Head of caudate nucleus (tissue), 42 donors: ENCODE measurements around the gene APOM.

Experiments used
- DNase-seq, 42 donors: peaks; one replicate each; pipeline versions ENCODE4 v3.0.0 to v3.0.0-alpha.2; 2020 to 2021; ENCODE audit warnings: mixed read lengths in 7 of 42
- intact Hi-C: fragments of 100-400 bp; cut with DNase I; formaldehyde crosslinking; loops from one replicate; pipeline ENCODE4 v1.15.0; 2022

Gene APOM

GRCh38 chr6:31651602-31652191 is 4.0 kb upstream of the APOM start:
- intact Hi-C loops = loop anchor here (1.0 kb wide), 2 partner anchors 9 to 14 kb away; partner anchors contain the start of gene C6orf47
- peak in 1 of 42 donors; percentile 67 for DNase-seq

- DNase-seq = peak in 41 of 42 donors; percentile 71 to 94 (median 87)
- intact Hi-C loops = loop anchor here (1.0 kb wide), 2 partner anchors 7 to 12 kb away; partner anchors contain the start of gene C6orf47
Measured at GRCh38 chr6:31652925-31653724, 2.6 kb upstream of the APOM start.

- intact Hi-C loops = no loop called here
- no peak for DNase-seq
Measured at GRCh38 chr6:31654574-31655348, 933 bp upstream of the APOM start.

- intact Hi-C loops = no loop called here
- DNase-seq = no peak
Measured at GRCh38 chr6:31657406-31658157, 1.9 kb downstream of the APOM start.

GRCh38 chr6:31658158-31658688 is 2.5 kb downstream of the APOM start:
- no peak for DNase-seq
- intact Hi-C loops = no loop called here

- intact Hi-C loops = no loop called here
- DNase-seq = no peak
Measured at GRCh38 chr6:31658983-31659648, 3.4 kb downstream of the APOM start.

- peak in 5 of 42 donors; percentile 12 to 50 (median 17) for DNase-seq
- intact Hi-C loops = loop anchor here (1.0 kb wide), 1 partner anchor 8 kb away; the partner anchor contains the start of gene BAG6
Measured at GRCh38 chr6:31659649-31660380, 4.1 kb downstream of the APOM start.

- intact Hi-C loops = loop anchor here (1.0 kb wide), 1 partner anchor 8 kb away; the partner anchor contains the start of gene BAG6
Measured at GRCh38 chr6:31660381-31661261, 4.9 kb downstream of the APOM start, which contains the start of gene C6orf47. C6orf47 (minus strand) TSS chr6:31660778; CDS start chr6:31659947, 831 bp downstream.

GRCh38 chr6:31661262-31662123 is 5.8 kb downstream of the APOM start:
- intact Hi-C loops = no loop called here
- DNase-seq = no peak

More at GRCh38 chr6:31660381-31661261, 4.9 kb downstream of the APOM start, which contains the start of gene C6orf47:
- DNase-seq = peak; percentile 64 to 94 (median 86)

GRCh38 chr6:31662124-31662723 is 6.5 kb downstream of the APOM start:
- intact Hi-C loops = no loop called here

GRCh38 chr6:31663126-31663960 is 7.6 kb downstream of the APOM start:
- DNase-seq = no peak
- intact Hi-C loops = no loop called here

More at GRCh38 chr6:31662124-31662723, 6.5 kb downstream of the APOM start:
- DNase-seq = no peak

- no peak for DNase-seq
- intact Hi-C loops = no loop called here
Measured at GRCh38 chr6:31663961-31664789, 8.5 kb downstream of the APOM start.
